OCI-LY7 (cell line): ENCODE measurements around the gene KIAA0513. TPM values are rescaled to one million over a fixed set of nuclear protein-coding genes. Genes with fewer than 3 reads are reported as not detected.

Experiments
- BruUV-seq: library from RNA; stranded (reverse); fragments of 400-500 nt; replicated peaks from 2 replicates; lab custom pipeline; 2021; lab: Mats Ljungman, UMichigan
- CTCF ChIA-PET: fragments of 300-600 bp; sonication (Branson Sonifier 250); formaldehyde crosslinking; loops from one replicate; lab custom pipeline; 2022; ENCODE audit warnings: antibody characterized with exemption; ENCODE audit not compliant: unreplicated experiment; lab: Charles Lee
- POLR2A ChIA-PET: fragments of 300-600 bp; sonication (Branson Sonifier 250); formaldehyde crosslinking; loops from one replicate; lab custom pipeline; 2022; ENCODE audit warnings: antibody characterized with exemption; lab: Charles Lee
- DNase-seq: peaks from one replicate; pipeline ENCODE4 v3.0.0-alpha.2; 2015; ENCODE audit warnings: low spot score
- H2AFZ ChIP-seq: fragments of 200-600 bp; sonication (generic), shearing (Covaris generic); 2 replicates; pipeline ENCODE4 v1.6.1; 2014; ENCODE audit warnings: mild to moderate bottlenecking, antibody characterized with exemption, low read length, moderate library complexity
- H3K27ac ChIP-seq: fragments of 200-600 bp; sonication (generic); 2 replicates; pipeline ENCODE4 v1.5.1; 2014; ENCODE audit warnings: mixed run types, low read depth, mild to moderate bottlenecking, moderate library complexity, low read length, inconsistent platforms; ENCODE audit not compliant: poor library complexity, severe bottlenecking
- H3K36me3 ChIP-seq: fragments of 200-600 bp; sonication (generic); 2 replicates; pipeline ENCODE4 v1.6.1; 2014; ENCODE audit warnings: mild to moderate bottlenecking, antibody characterized with exemption, low read length, moderate library complexity, mixed read lengths; ENCODE audit not compliant: insufficient read depth
- H3K4me1 ChIP-seq: fragments of 200-600 bp; sonication (generic); 2 replicates; pipeline ENCODE4 v1.5.1; 2014; ENCODE audit warnings: mild to moderate bottlenecking, low read length; ENCODE audit not compliant: insufficient read depth, poor library complexity, severe bottlenecking
- H3K4me2 ChIP-seq: fragments of 200-600 bp; sonication (generic); 2 replicates; pipeline ENCODE4 v1.6.1; 2014; ENCODE audit warnings: mild to moderate bottlenecking, low read length
- H3K4me3 ChIP-seq: fragments of 200-600 bp; sonication (generic); 2 replicates; pipeline ENCODE4 v1.5.1; 2014; ENCODE audit warnings: mild to moderate bottlenecking, low read depth, low read length; ENCODE audit not compliant: poor library complexity, severe bottlenecking
- H3K79me2 ChIP-seq: fragments of 200-600 bp; sonication (generic); 2 replicates; pipeline ENCODE4 v1.6.1; 2016; ENCODE audit warnings: low read depth, mild to moderate bottlenecking, low read length, moderate library complexity, mixed read lengths; ENCODE audit not compliant: insufficient read depth
- H3K9me2 ChIP-seq: fragments of 200-600 bp; sonication (generic); 2 replicates; pipeline ENCODE4 v1.6.1; 2016; ENCODE audit warnings: mild to moderate bottlenecking, low read length, mixed read lengths; ENCODE audit not compliant: insufficient read depth
- H3K9me3 ChIP-seq: fragments of 200-600 bp; sonication (generic); 2 replicates; pipeline ENCODE4 v1.6.1; 2014; ENCODE audit warnings: mild to moderate bottlenecking, mixed run types, low read length, mixed read lengths
- H4K20me1 ChIP-seq: fragments of 200-600 bp; sonication (generic); 2 replicates; pipeline ENCODE4 v1.6.1; 2014; ENCODE audit warnings: mild to moderate bottlenecking, antibody characterized with exemption, low read length, moderate library complexity, mixed read lengths; ENCODE audit not compliant: insufficient read depth
- CTCF ChIP-seq: fragments of 200-600 bp; sonication (generic); conservative IDR thresholded peaks from 2 replicates; pipeline ENCODE4 v1.5.1; 2014; ENCODE audit warnings: mild to moderate bottlenecking, antibody characterized with exemption, low read length, moderate library complexity, mixed read lengths
- EZH2phosphoT487 ChIP-seq: fragments of 200-600 bp; sonication (generic); IDR thresholded peaks from 2 replicates; pipeline ENCODE4 v1.6.1; 2018; ENCODE audit warnings: low read depth, borderline replicate concordance, mild to moderate bottlenecking, mixed run types, antibody characterized with exemption, low read length, moderate library complexity, mixed read lengths
- intact Hi-C: fragments of 100-400 bp; cut with micrococcal nuclease; formaldehyde crosslinking; loops from one replicate; pipeline ENCODE4 v1.10.0; 2022; ENCODE audit not compliant: unreplicated experiment
- total RNA-seq, 2 experiments: library from RNA; depleted of rRNA in 1 of 2; stranded (reverse); fragments of >200 nt in 1 of 2; shearing (Covaris generic) in 1 of 2; gene quantifications; 2 replicates each; pipeline ENCODE4 v1.2.3, GENCODE V29; 2014 to 2022

The KIAA0513 gene
- total RNA-seq, 2 experiments from 2014 or later = 0.88 to 4.8 TPM

GRCh38 chr16:84982434-84982833 lies 45.2 kb upstream of the KIAA0513 start:
- POLR2A ChIA-PET = no interaction called here

GRCh38 chr16:84985079-84986065 lies 42.2 kb upstream of the KIAA0513 start:
- H3K4me2 ChIP-seq = no peak overlapping the region
- no peak overlapping the region for H3K4me3 ChIP-seq
- POLR2A ChIA-PET = no interaction called here
- H4K20me1 ChIP-seq = no peaks in the 10 kb centered on the region
- H3K4me1 ChIP-seq = no peaks in the 10 kb centered on the region
- no peak overlapping the region for H2AFZ ChIP-seq
- no peaks in the 10 kb centered on the region for H3K79me2 ChIP-seq
- no TSS peak for BruUV-seq
- DNase-seq = no peak
- no peak for TF ChIP-seq EZH2phosphoT487
- no peak for TF ChIP-seq CTCF
- no peak overlapping the region for H3K27ac ChIP-seq
- H3K36me3 ChIP-seq = peaks cover 73% of the 10 kb centered on the region
- H3K9me2 ChIP-seq = no peaks in the 10 kb centered on the region
- intact Hi-C loops = no loop called here
- CTCF ChIA-PET = no interaction called here
- H3K9me3 ChIP-seq = no peaks in the 10 kb centered on the region

More at GRCh38 chr16:84982434-84982833, 45.2 kb upstream of the KIAA0513 start:
- H3K9me2 ChIP-seq = no peaks in the 10 kb centered on the region
- no peaks in the 10 kb centered on the region for H3K79me2 ChIP-seq
- TF ChIP-seq CTCF = 0 out of 2 replicates have a peak, but pooled peaks have one; percentile 15
- no peak for TF ChIP-seq EZH2phosphoT487
- no peaks in the 10 kb centered on the region for H4K20me1 ChIP-seq
- no peak overlapping the region for H3K4me2 ChIP-seq
- no TSS peak for BruUV-seq
- intact Hi-C loops = no loop called here
- H3K36me3 ChIP-seq = peaks cover 70% of the 10 kb centered on the region
- CTCF ChIA-PET = interaction anchor here (0.6 kb wide), 1 partner anchor 233 kb away, joined by 4 read pairs; no protein-coding TSS in a partner anchor
- DNase-seq = no peak
- no peak overlapping the region for H3K27ac ChIP-seq
- no peaks in the 10 kb centered on the region for H3K9me3 ChIP-seq
- H3K4me1 ChIP-seq = no peaks in the 10 kb centered on the region
- no peak overlapping the region for H2AFZ ChIP-seq
- no peak overlapping the region for H3K4me3 ChIP-seq

GRCh38 chr16:84986102-84986501 lies 41.5 kb upstream of the KIAA0513 start:
- Histone ChIP-seq H3K4me2 (no peak overlapping the region), H3K79me2 (no peaks in the 10 kb centered on the region), H4K20me1 (no peaks in the 10 kb centered on the region), H3K36me3 (peaks cover 70% of the 10 kb centered on the region), H3K9me2 (no peaks in the 10 kb centered on the region), H3K4me1 (no peaks in the 10 kb centered on the region), H3K4me3 (no peak overlapping the region), H2AFZ (no peak overlapping the region), H3K27ac (no peak overlapping the region), H3K9me3 (no peaks in the 10 kb centered on the region)
- CTCF ChIA-PET = no interaction called here
- TF ChIP-seq EZH2phosphoT487 (no peak), CTCF (no peak)
- no TSS peak for BruUV-seq
- POLR2A ChIA-PET = no interaction called here
- intact Hi-C loops = no loop called here
- DNase-seq = no peak
